Activated CD8-positive, alpha-beta memory T cell treated with anti-CD3 and anti-CD28 coated beads, Interleukin-2, amount 50 U/mL, for 1 hour (primary cell): ENCODE measurements around the gene PXYLP1.

Experiments used
- DNase-seq: peaks from one replicate; pipeline ENCODE4 v3.0.0-alpha.2; 2020; ENCODE audit errors: extremely low read depth

PXYLP1 gene

DNA sequence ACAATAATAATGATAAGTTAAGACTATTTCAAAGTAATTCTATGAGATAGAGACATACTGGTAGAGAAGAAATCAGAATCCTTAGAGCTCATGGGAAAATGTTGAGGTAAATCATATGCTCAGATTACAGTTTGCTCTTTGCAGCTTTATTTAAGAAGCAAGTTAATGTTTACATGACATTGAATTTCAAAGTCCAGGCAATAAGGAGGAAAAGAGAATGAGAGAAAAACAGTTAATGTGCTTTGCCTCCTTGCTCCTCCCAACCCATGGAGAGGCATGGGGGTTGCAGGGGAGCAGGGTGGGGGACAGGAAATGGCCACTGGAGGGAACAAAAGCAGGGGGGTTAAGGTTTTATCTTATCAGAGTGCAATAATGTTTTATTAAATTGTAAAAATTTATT lies 94.5 kb downstream of the PXYLP1 start:
- DNase-seq = no peak

DNA sequence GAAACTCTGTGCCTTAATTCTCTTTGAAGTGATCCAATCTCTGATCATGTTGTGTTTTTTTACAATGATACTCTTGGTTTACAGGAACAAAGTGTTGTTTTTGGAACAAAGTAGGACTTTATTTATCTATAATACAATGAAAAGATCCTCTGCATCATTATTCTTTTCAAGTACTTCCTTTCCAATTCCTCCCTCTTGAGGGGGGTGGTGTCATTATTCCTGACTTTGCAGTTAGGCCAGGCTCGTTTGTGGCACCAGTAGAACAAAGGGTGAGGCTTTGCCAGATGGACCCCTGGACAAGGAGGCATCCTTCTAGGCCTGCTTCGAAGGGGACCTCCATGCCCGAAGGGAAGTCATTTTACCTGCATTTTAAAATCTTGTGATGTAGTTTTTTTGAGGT lies 95.0 kb downstream of the PXYLP1 start:
- no peak for DNase-seq

DNA sequence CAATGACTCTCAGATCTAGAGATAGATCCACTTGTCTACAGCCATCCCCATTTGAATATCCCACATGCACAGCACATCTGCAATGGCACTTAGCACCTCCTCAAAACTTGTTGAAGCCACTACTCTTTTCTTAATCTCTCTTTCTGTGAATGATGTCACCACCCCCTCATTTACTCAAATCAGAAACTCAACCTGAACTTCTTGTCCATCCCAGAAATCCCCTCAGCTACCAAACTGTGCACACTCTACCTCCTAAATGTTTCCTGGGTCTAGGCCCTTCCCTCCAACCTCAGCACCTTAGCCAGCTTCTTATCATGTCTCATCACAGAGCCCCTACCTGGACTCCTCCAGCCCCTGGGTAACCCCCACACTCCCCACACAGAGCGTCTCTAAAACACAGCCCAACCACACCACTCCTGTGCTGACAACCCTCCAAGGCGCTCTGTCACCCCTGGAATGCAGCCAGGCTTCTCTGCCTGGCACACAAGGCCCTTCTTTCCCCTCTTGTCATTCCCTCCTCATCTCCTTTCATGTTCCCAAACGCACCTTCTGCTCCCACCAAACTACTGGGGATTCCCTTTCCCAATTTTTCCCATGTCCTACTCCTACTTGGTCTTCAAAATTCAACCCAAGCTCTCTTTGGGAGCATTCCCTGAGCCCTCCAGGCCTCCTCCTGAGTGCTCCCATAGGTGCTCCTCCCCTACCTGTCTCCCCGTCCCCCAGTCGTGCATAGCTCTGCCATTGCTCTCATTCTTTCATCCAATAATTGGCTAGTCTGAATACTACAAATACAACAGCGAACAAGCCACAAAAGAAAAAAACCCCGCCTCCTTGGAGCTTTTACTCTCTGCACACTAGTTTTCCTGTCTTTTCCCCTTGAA lies 96.9 kb downstream of the PXYLP1 start:
- no peak for DNase-seq

DNA sequence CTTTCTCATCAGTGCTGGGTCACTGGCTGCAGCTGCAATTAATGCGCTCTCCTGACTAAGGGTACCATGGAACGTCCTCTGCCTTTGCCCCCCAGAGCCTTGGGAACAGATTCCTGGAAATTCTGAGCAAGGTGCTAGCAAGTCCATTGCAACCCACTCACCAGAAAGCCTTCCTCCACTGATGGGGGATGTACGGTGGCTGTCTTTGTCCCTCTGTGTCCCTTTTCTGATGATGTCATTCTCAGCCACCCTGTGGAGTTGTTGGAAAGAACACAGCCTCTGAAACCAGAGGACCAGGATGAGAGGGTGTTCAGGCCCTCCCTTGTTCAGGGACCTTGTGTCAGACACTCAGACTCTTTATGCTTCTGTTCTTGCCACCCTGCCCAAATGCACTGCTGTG lies 98.6 kb downstream of the PXYLP1 start:
- DNase-seq = no peak

DNA sequence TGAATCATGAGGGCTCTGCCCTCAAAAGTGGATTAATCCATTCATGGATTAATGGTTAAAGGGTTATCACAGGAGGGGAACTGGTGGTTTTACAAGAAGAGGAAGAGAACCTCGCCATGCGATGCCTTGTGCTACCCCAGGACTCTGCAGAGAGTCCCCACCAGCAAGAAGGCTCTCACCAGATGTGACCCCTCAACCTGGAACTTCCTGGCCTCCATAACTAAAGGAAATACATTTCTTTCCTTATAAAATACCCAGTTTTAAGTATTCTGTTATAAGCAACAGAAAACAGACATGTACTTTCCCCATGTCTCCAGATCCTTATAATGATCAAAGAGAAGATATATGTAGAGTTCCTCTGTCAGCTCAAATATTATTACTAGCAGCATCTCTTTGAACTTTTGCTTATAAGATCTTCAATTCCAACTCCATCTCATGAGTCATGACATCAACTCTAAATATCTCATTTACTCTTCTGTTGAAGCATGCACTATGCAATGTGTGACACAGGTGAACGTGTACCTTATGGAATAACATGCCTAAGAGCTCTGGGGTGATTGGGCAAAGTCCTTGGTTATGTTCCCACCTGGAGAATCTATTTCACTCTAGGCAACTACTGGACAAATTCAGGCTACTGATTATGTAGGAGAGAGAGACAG lies 99.2 kb downstream of the PXYLP1 start:
- no peak for DNase-seq

DNA sequence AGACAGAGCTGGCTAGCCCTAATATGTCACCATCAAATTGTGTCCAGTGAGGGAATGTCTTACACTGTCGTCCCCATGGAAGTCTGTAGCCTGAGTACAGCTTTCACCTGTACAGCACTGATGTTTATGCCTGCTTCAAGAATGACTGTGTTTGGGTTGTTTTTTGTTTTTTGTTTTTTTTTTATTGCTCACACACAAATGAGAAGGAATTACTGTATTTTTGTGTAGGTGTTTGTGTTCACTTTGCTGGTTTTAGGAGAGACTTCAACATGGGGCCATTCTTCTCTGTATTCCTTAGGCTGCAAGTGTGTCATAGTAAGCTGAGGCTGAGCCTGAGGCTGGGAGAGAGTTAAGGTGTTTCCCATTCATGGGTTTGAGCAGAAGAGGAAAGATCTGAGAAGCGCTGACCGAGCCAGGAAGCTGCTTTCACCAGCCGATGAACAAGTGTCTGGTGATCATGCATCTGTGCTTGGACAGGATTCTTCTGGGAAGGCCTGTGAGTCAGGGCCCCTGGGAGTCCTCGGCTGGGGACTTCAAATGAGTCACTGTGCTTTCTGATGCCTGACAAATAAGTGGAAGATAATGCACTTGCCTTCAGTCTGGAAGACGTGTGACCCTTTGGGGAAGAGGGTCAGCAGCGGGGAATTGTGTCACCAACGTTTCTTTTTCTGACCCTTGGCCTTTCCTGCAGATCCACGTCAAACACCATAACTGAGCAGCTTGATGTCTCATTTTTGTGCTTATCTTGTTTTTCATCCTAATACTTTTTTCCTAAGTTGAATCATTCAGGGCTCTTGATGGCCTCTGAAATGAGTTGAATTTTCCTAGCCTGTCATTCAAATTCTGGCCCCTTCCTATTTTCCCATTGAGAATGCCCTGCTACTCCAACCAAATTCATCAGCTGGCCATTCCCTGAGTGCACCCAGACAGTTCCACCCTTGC lies 100.0 kb downstream of the PXYLP1 start:
- no peak for DNase-seq

DNA sequence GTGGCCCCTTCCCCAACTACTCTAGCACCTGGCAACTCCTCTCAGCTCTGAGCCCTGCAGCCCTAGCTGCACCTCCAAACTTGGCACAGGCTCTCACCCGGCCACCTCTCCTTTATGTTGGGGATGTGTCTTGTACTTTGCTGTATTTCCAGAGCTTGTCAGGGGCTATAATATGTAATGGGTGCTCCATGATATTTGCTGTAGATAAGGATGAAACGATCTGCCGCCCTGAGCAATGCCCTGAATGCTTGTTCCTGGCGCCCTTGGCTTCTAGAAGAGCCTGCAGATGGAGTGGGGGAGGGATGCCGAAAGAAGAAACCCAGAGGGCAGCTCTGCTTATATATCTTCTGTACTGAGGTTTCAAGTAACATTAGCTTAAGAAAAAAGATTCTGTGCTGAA lies 100.8 kb downstream of the PXYLP1 start:
- DNase-seq = no peak

DNA sequence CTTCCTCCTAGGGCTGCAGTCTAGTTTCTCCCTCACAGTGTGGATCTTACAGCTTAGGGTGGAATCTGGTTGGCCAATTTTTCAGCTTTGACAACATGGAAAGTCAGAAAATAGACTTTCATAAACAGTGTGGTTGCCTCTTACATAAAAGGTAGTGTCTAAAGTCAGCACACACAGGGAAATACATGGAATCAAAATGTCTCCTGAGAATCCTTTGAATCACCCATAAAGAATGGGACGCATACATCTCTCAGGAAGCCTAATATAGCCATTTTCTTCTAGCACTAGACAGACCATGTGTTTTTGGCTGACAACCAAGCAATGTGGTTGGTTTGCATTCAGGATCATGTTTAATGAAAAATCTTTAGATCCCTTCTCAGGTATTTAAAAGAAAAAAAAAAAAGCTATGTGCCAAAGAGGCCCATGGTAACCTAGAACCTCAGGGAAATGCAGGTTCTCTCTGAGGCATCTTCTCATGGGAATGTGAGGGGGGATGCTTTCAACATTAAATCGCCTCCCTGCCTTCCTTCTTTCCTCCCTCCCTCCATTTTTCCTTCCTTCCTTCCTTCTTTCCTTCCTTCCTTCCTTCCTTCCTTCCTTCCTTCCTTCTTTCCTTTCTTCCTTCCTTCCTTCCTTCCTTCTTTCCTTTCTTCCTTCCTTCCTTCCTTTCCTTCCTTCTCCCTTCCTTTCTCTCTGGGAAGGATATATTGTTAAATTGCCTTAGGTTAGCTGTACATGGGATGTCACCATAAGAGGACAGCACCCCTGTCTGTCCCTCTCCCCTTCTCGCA lies 102.4 kb downstream of the PXYLP1 start:
- no peak for DNase-seq

DNA sequence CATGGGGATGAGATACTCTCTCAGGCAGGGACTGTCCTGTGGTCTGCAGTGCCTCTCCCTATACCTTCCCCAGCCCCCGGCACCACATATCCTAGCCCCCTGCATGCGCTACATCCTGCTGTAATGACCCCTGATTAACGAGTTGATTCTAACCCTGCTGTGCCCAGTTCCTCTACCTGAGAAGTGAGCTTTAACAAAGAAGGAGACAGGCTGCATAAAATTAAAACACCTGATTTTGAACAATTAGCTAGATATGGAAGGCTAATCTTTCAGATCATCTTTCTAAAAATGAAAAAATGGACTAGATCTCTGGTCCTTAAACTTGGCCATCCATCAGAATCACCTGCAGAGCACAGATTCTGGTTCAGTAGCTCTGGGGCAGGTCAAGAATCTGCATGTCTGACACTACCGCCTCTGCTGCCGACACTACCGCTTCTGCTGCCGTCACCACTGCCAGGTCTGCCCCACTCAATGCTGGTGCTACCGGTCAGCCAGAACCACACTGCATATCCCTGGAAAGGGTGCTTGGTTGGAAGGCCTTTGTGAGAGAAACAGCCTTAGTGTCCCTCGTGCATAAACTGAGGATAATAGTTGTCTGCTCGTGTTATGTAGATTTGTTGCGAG lies 103.1 kb downstream of the PXYLP1 start:
- DNase-seq = no peak

DNA sequence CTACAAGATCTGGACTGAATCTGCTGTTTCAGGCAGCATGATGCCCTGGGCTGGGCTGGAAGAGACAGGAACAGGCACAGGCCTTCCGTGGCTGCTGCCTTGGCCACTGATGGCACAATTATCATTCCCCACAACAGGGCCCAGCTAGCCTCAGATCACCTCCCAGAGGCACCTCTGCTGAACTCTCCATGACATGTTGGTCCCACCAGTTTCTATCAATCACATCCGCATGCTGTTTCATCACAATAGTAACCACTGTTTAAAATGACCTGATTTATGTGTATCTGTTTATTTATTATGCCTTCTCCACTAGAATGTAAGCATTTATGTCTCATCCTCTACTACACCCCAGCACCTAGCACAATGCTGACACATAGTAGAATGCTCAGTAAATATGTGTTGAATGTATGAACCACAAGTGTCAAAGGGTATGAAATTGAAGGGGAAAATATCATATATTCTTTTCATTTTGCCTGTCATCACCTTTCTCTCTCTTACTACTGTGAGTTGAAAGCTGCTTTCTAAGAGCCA lies 104.0 kb downstream of the PXYLP1 start:
- DNase-seq = no peak

DNA sequence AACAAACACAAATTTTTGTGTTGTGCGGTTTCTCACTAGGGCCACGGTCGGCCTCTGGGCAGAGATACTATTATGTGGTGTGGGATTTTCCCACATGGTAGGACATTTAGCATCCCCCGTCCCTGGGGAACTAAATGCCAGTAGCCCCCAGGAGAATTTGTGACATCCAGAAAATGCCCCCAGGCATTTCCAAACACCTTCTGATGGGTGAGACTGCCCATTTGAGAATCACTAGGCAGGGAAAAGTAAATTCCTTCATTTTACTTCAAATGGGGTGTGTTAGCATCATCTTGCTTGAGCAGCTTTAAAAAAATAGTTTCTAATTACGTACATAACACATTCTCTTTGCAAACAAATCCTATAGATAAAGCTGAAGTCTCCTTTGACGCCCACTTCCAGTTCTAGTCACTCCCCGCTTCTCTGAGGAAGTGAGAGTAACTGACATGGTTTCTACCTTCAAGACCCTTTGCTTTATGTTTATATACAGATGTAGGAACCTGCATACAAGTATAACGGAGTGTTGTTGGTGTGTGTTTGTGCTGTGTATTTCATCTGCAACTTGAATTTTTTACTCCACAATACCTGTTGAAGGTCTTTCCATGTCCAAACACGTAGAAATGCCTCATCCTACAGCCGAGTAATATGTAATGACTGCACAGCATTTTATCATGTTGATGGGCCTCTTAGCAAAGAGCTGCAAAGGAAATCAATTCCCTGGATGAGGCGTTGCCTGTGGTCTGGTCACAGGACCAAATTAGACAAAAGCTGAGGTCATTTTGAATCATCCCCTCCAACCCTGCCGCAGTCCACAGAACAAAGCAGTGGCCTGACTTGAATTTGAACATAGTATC lies 105.3 kb downstream of the PXYLP1 start:
- no peak for DNase-seq

DNA sequence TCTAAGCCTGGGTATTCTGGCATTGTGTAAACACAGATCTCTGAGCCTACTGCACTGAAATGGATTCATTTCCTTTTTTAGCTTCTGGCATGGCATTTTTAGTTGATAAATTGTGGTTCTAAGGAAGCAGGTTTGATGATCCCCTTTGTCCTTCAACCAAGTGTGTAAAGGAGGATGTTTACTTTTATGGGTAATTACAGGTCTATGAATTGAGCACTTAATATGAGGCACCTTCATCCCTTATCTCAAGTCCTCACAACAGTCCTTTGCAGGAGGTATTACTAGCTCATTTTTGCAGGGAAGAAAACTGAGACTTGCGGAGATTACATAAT lies 105.9 kb downstream of the PXYLP1 start:
- DNase-seq = no peak

DNA sequence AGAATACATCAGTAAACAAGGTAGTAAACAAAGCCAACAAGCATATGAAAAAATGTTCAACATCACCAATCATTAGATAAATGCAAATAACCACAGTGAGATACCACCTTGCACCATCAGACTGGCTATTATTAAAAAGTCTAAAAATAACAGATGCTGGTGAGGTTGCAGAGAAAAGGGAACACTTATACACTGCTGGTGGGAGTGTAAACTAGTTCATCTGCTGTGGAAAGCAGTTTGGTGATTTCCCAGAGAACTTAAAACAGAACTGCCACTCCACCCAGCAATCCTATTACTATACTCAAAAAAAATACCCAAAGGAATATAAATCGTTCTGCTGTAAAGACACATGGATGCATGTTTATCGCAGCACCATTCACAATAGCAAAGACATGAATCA lies 106.4 kb downstream of the PXYLP1 start:
- DNase-seq = no peak

DNA sequence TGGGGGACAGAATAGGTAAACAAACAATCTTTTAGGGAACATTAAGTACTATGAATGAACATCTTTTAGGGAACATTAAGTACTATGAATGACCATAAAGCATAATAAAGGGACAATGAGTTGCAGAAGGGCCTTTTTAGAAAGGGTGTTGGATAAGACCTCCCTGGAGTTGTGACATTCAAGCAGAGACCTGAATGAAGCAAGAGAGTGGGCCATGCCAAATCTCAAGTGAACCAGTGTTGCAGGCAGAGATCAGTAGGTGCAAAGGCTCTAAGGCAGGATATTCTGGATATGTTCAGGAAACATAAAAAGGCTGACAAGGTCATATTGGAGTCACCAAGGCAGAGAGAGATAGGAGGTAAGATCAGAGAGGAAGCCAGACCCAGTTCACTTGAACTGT lies 107.3 kb downstream of the PXYLP1 start:
- no peak for DNase-seq

DNA sequence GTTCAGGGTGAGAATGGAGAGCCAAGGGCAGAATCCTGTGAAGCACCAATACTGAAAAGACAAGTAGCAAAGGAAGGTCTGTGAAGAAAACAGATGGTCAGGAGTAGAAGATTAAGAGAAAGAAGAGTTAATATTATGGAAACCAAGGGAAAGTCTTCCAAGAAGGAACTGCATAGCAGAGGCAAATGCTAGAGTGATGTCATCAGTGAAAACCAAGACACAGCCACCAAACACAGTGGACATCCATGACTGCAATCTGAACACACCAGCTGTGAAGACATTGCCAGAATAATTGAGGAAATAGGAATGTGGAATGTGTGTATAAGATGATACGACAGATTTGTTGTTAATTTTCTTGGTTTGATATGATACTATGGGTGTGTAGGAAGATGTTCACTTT lies 109.9 kb downstream of the PXYLP1 start:
- DNase-seq = no peak

DNA sequence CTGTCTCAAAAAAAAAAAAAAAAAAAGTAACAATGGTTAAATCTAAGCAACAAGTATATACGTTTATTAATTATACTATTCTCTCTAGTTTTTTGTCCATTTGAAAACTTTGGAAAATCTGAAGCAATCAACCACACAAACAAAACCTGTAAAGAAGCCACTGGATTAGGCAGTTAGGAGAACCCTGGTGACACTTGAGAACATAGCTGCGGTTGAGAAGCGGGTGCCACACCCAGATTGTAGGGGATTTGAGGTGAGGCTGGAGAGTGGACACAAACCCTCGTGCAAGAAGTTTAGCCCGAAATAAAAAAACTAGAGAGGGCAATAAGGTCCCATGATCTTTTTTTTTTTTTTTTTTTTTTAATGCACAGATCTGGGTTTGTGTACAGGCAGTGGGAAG lies 110.8 kb downstream of the PXYLP1 start:
- no peak for DNase-seq

DNA sequence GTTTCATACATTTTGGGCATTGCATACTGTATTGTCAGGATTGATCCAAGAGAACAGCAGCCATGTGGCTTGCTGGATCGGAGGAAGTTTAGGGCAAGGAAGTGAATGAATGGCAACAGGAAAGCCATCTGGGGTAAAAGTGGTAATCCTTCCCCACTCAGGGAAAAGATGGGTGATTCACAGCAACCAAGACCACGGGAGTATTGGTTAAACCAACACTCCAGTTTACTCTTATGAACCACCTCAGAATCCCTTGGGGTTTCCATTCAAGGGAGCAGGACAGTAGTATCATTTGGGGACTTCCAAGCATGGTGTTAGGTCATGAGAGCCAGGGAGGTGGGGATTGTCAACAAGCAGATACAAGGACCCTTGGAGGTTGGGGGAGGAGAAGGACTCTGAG lies 111.5 kb downstream of the PXYLP1 start:
- no peak for DNase-seq

DNA sequence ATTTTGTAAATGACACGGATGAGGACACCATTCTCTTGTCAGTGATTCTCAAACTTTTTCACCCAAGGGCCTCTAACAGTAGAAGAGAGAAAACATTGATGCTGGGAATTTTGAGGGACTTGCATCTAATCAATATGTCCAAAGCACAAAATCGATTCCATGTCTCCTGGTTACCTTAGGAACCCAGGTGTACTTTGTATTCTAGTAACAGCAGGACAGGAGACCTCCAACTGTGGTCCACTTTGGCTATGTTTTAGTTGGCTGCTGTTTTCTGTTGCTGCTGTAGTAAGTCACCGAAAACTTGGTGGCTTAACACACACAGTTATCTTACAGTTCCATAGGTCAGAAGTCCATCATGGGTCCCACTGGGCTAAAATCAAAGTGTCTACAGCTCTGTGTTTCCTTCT lies 112.2 kb downstream of the PXYLP1 start:
- no peak for DNase-seq
